PC-9 (cell line): ENCODE results near the gene HES2.

ENCODE experiments used
- CTCF ChIP-seq: fragments of 200-600 bp; sonication (generic); conservative IDR thresholded peaks from 2 replicates; pipeline ENCODE4 v1.6.1; 2017; ENCODE audit warnings: mixed run types, antibody characterized with exemption, mild to moderate bottlenecking, moderate library complexity
- EZH2 ChIP-seq: fragments of 200-600 bp; sonication (generic); IDR thresholded peaks from 2 replicates; pipeline ENCODE4 v1.8.0; 2017; ENCODE audit warnings: antibody characterized with exemption, low read depth

GRCh38 chr1:6466751-6467150, 47.0 kb upstream of the HES2 start:
- TF ChIP-seq CTCF (no peak), EZH2 (no peak)
